HL-60 (cell line): ENCODE measurements around the gene TRIO.

Experiments used
- DNase-seq, 2 experiments: peaks; one replicate each; pipeline ENCODE4 v3.0.0-alpha.2; 2010 to 2020; ENCODE audit warnings: low read depth in 1 of 2, low spot score in 1 of 2
- H3K27ac ChIP-seq: fragments of 250-450 bp; sonication (Bioruptor Pico); replicated peaks from 2 replicates; pipeline ENCODE4 v1.5.1; 2020; ENCODE audit warnings: mild to moderate bottlenecking, moderate library complexity
- H3K27me3 ChIP-seq: fragments of 250-450 bp; sonication (Bioruptor Pico); 2 replicates; pipeline ENCODE4 v1.5.1; 2021; ENCODE audit warnings: mild to moderate bottlenecking, moderate library complexity; ENCODE audit not compliant: insufficient read depth, poor library complexity, severe bottlenecking
- H3K4me3 ChIP-seq: replicated peaks from 2 replicates; pipeline ENCODE4 v1.5.1; 2011; ENCODE audit warnings: mild to moderate bottlenecking, control low read depth, low read length; ENCODE audit not compliant: insufficient read depth
- CTCF ChIP-seq: IDR thresholded peaks from one replicate; pipeline ENCODE4 v1.5.1; 2011; ENCODE audit warnings: low read length, control low read depth, inconsistent platforms; ENCODE audit not compliant: insufficient read depth
- GABPA ChIP-seq: IDR thresholded peaks from 2 replicates; pipeline ENCODE4 v1.6.1; 2012; ENCODE audit warnings: low read depth
- POLR2AphosphoS5 ChIP-seq: IDR thresholded peaks from 2 replicates; pipeline ENCODE4 v1.6.1; 2012; ENCODE audit warnings: low read depth
- REST ChIP-seq: IDR thresholded peaks from 2 replicates; pipeline ENCODE4 v1.6.1; 2012; ENCODE audit warnings: low read depth; ENCODE audit not compliant: insufficient replicate concordance
- SPI1 ChIP-seq: IDR thresholded peaks from 2 replicates; pipeline ENCODE4 v1.6.1; 2012; ENCODE audit warnings: low read depth, mild to moderate bottlenecking, borderline replicate concordance

Gene TRIO

GRCh38 chr5:14503017-14503680 lies 360.0 kb downstream of the TRIO start:
- TF ChIP-seq REST (no peak), SPI1 (no peak), GABPA (no peak), POLR2AphosphoS5 (no peak)
- H3K27ac ChIP-seq = no peak overlapping the region
- H3K27me3 ChIP-seq = no peaks in the 10 kb centered on the region
- no peak overlapping the region for H3K4me3 ChIP-seq
- DNase-seq = no peak

GRCh38 chr5:14503681-14504331 lies 360.7 kb downstream of the TRIO start:
- DNase-seq = no peak
- H3K27me3 ChIP-seq = no peaks in the 10 kb centered on the region

GRCh38 chr5:14504332-14504727 lies 361.2 kb downstream of the TRIO start:
- Histone ChIP-seq H3K27me3 (no peaks in the 10 kb centered on the region), H3K27ac (no peak overlapping the region), H3K4me3 (no peak overlapping the region)
- no peak for DNase-seq
- TF ChIP-seq SPI1 (no peak), GABPA (no peak), POLR2AphosphoS5 (no peak), CTCF (no peak), REST (no peak)

More at GRCh38 chr5:14503681-14504331, 360.7 kb downstream of the TRIO start:
- H3K27ac ChIP-seq = no peak overlapping the region
- TF ChIP-seq POLR2AphosphoS5 (no peak), CTCF (no peak), SPI1 (no peak), GABPA (no peak)
- no peak overlapping the region for H3K4me3 ChIP-seq

GRCh38 chr5:14504816-14505215 lies 361.7 kb downstream of the TRIO start:
- DNase-seq = no peak
- Histone ChIP-seq H3K4me3 (no peak overlapping the region), H3K27ac (no peak overlapping the region), H3K27me3 (no peaks in the 10 kb centered on the region)
- TF ChIP-seq SPI1 (no peak), POLR2AphosphoS5 (no peak), REST (no peak), CTCF (no peak), GABPA (no peak)
